GM18508 (cell line): Measurements from ENCODE around the gene SMYD4.
"Not testable (repeated sequence)": the region's sequence is repeated elsewhere in the genome, so short reads cannot be mapped to it uniquely, and the experiment has no call there.

Source experiments
- ATAC-seq: cut with Tn5 transposase; IDR thresholded peaks from one replicate; pipeline ENCODE4 v1.9.1; 2021; ENCODE audit warnings: moderate number of reproducible peaks; ENCODE audit not compliant: insufficient read depth, unreplicated experiment

Gene SMYD4

GRCh38 chr17:1758807-1759206 lies 70.9 kb downstream of the SMYD4 start:
- no peak for ATAC-seq

- no peak for ATAC-seq
These were observed 73.9 kb downstream of the SMYD4 start for GRCh38 chr17:1755827-1756262.

GRCh38 chr17:1755252-1755826 lies 74.4 kb downstream of the SMYD4 start:
- no peak for ATAC-seq

- no peak for ATAC-seq
These were observed 75.1 kb downstream of the SMYD4 start for GRCh38 chr17:1754430-1755112.

- no peak for ATAC-seq
These were observed 75.8 kb downstream of the SMYD4 start for GRCh38 chr17:1753767-1754429.

GRCh38 chr17:1752425-1753262 lies 77.1 kb downstream of the SMYD4 start:
- ATAC-seq: no peak

- ATAC-seq: no peak
These were observed 79.1 kb downstream of the SMYD4 start for GRCh38 chr17:1750628-1751027.

- no peak for ATAC-seq
These were observed 82.6 kb downstream of the SMYD4 start for GRCh38 chr17:1746975-1747543.

- no peak for ATAC-seq
These were observed 84.1 kb downstream of the SMYD4 start for GRCh38 chr17:1745513-1746020.

GRCh38 chr17:1744551-1745512 lies 84.9 kb downstream of the SMYD4 start:
- ATAC-seq: no peak

- ATAC-seq: no peak
These were observed 86.6 kb downstream of the SMYD4 start for GRCh38 chr17:1743088-1743439.

- no peak for ATAC-seq
These were observed 87.2 kb downstream of the SMYD4 start, which contains the start of gene SERPINF2 for GRCh38 chr17:1742371-1743087. Gene SERPINF2, plus strand, starts transcription at chr17:1742871. Its CDS starts 2,125 bp downstream, at chr17:1744996.

- not testable (repeated sequence) for ATAC-seq
These were observed 87.8 kb downstream of the SMYD4 start for GRCh38 chr17:1741899-1742298.

- ATAC-seq: no peak
These were observed 92.0 kb downstream of the SMYD4 start for GRCh38 chr17:1737531-1738291.

- ATAC-seq: no peak
These were observed 93.1 kb downstream of the SMYD4 start for GRCh38 chr17:1736348-1737281.

GRCh38 chr17:1735834-1736347 lies 93.8 kb downstream of the SMYD4 start:
- ATAC-seq: no peak
